Measurements from ENCODE around the gene TRERF1. TPM values are rescaled to one million over a fixed set of nuclear protein-coding genes. Genes with fewer than 3 reads are reported as not detected.

The TRERF1 gene
- total RNA-seq, 1 experiment from 2014 or later, result 0.39 TPM

- Histone ChIP-seq H3K27me3 (replicated peaks; ENCODE audit: control insufficient read depth, insufficient read depth, low read length) (no peaks in the 10 kb centered on the region), H3K36me3 (ENCODE audit: control insufficient read depth, insufficient read depth, low read length) (no peaks in the 10 kb centered on the region), H3K4me1 (0 out of 2 replicates have a peak, but pooled peaks cover 3% of the 10 kb centered on the region), H3K4me3 (ENCODE audit: low read depth, low read length) (peak overlapping the region; percentile 79), H3K9me3 (no peaks in the 10 kb centered on the region)
- Mint-ChIP-seq H3K27me3 (ENCODE audit: insufficient read depth, unreplicated experiment) (peaks cover 2% of the 10 kb centered on the region), H3K27ac (ENCODE audit: unreplicated experiment) (no peak overlapping the region), H3K9me3 (ENCODE audit: unreplicated experiment) (no peaks in the 10 kb centered on the region), H3K4me1 (ENCODE audit: low read depth, unreplicated experiment) (peaks cover 8% of the 10 kb centered on the region), H3K4me3 (ENCODE audit: unreplicated experiment) (peak overlapping the region; percentile 69), H3K36me3 (ENCODE audit: insufficient read depth, unreplicated experiment) (no peaks in the 10 kb centered on the region)
- intact Hi-C loops (cut with micrococcal nuclease; ENCODE audit: unreplicated experiment), result no loop called here
- DNase-seq, result peak; percentile 56 to 60
- CTCF ChIA-PET, result interaction anchor here (0.6 kb wide), 2 partner anchors 64 to 192 kb away, joined by 3 to 4 read pairs; no protein-coding TSS in a partner anchor
- POLR2A ChIA-PET, result interaction anchor here (0.6 kb wide), 2 partner anchors 226 to 326 kb away, joined by 3 read pairs; no protein-coding TSS in a partner anchor
- no TSS peak for BruUV-seq (replicated peaks)
- TF ChIP-seq CTCF (IDR thresholded peaks at IDR 0.05; ENCODE audit: insufficient read depth in 1 of 2, low read depth in 1 of 2, low read length in 1 of 2, severe bottlenecking in 1 of 2, unreplicated experiment in 1 of 2), result no peak
Measured at GRCh38 chr6:42452171-42453030, 675 bp upstream of the TRERF1 start.

- Histone ChIP-seq H3K36me3 (ENCODE audit: control insufficient read depth, insufficient read depth, low read length) (no peaks in the 10 kb centered on the region), H3K9me3 (no peaks in the 10 kb centered on the region), H3K4me1 (0 out of 2 replicates have a peak, but pooled peaks cover 3% of the 10 kb centered on the region), H3K4me3 (ENCODE audit: low read depth, low read length) (peak overlapping the region; percentile 79; the same call in 1 of the 2 replicates), H3K27me3 (replicated peaks; ENCODE audit: control insufficient read depth, insufficient read depth, low read length) (no peaks in the 10 kb centered on the region)
- H3K9me3 Mint-ChIP-seq (ENCODE audit: unreplicated experiment), result no peaks in the 10 kb centered on the region
- TF ChIP-seq CTCF (IDR thresholded peaks at IDR 0.05; ENCODE audit: insufficient read depth in 1 of 2, low read depth in 1 of 2, low read length in 1 of 2, severe bottlenecking in 1 of 2, unreplicated experiment in 1 of 2), result no peak
- intact Hi-C loops (cut with micrococcal nuclease; ENCODE audit: unreplicated experiment), result no loop called here
- ChIA-PET POLR2A (no interaction called here), CTCF (interaction anchor here (0.6 kb wide), 1 partner anchor 99 kb away, joined by 3 read pairs; no protein-coding TSS in a partner anchor)
- peak overlapping the region; percentile 69 for H3K4me3 Mint-ChIP-seq (ENCODE audit: unreplicated experiment)
- no peak for DNase-seq
- no peak overlapping the region for H3K27ac Mint-ChIP-seq (ENCODE audit: unreplicated experiment)
- BruUV-seq (replicated peaks), result no TSS peak
- H3K4me1 Mint-ChIP-seq (ENCODE audit: low read depth, unreplicated experiment), result peaks cover 8% of the 10 kb centered on the region
- H3K27me3 Mint-ChIP-seq (ENCODE audit: insufficient read depth, unreplicated experiment), result peaks cover 5% of the 10 kb centered on the region
- no peaks in the 10 kb centered on the region for H3K36me3 Mint-ChIP-seq (ENCODE audit: insufficient read depth, unreplicated experiment)
Measured at GRCh38 chr6:42450477-42451332, 1.0 kb downstream of the TRERF1 start.

- H3K36me3 Mint-ChIP-seq (ENCODE audit: insufficient read depth, unreplicated experiment), result no peaks in the 10 kb centered on the region
- intact Hi-C loops (cut with micrococcal nuclease; ENCODE audit: unreplicated experiment), result no loop called here
- no peak for TF ChIP-seq CTCF (IDR thresholded peaks at IDR 0.05; ENCODE audit: insufficient read depth in 1 of 2, low read depth in 1 of 2, low read length in 1 of 2, severe bottlenecking in 1 of 2, unreplicated experiment in 1 of 2)
- CTCF ChIA-PET, result no interaction called here
- H3K27me3 Mint-ChIP-seq (ENCODE audit: insufficient read depth, unreplicated experiment), result peaks cover 7% of the 10 kb centered on the region
- Histone ChIP-seq H3K27me3 (replicated peaks; ENCODE audit: control insufficient read depth, insufficient read depth, low read length) (no peaks in the 10 kb centered on the region), H3K4me3 (ENCODE audit: low read depth, low read length) (no peak overlapping the region), H3K36me3 (ENCODE audit: control insufficient read depth, insufficient read depth, low read length) (no peaks in the 10 kb centered on the region), H3K4me1 (0 out of 2 replicates have a peak, but pooled peaks cover 3% of the 10 kb centered on the region), H3K9me3 (no peaks in the 10 kb centered on the region)
- H3K4me1 Mint-ChIP-seq (ENCODE audit: low read depth, unreplicated experiment), result peaks cover 8% of the 10 kb centered on the region
- DNase-seq, result no peak
- H3K4me3 Mint-ChIP-seq (ENCODE audit: unreplicated experiment), result no peak overlapping the region
- no peak overlapping the region for H3K27ac Mint-ChIP-seq (ENCODE audit: unreplicated experiment)
- no TSS peak for BruUV-seq (replicated peaks)
- H3K9me3 Mint-ChIP-seq (ENCODE audit: unreplicated experiment), result no peaks in the 10 kb centered on the region
- POLR2A ChIA-PET, result no interaction called here
Measured at GRCh38 chr6:42449917-42450476, 1.7 kb downstream of the TRERF1 start.

Measured in Caco-2 (cell line).